ENCODE measurements around the gene MRPL44.
A peak's percentile ranks its signal among the peaks of the same experiment; 100 is the strongest.

MRPL44 gene

GRCh38 chr2:223991611-223992010 lies 34.3 kb downstream of the MRPL44 start:
- no peak for TF ChIP-seq CTCF (IDR thresholded peaks at IDR 0.05)

- peak; percentile 74 for TF ChIP-seq CTCF (IDR thresholded peaks at IDR 0.05)
Measured at GRCh38 chr2:223993634-223994232, 36.5 kb downstream of the MRPL44 start.

- no peak for TF ChIP-seq CTCF (IDR thresholded peaks at IDR 0.05)
Measured at GRCh38 chr2:223994562-223995162, 37.4 kb downstream of the MRPL44 start.

GRCh38 chr2:223995569-223995968 lies 38.3 kb downstream of the MRPL44 start:
- TF ChIP-seq CTCF (IDR thresholded peaks at IDR 0.05) = no peak

- TF ChIP-seq CTCF (IDR thresholded peaks at IDR 0.05) = no peak
Measured at GRCh38 chr2:223996391-223996790, 39.1 kb downstream of the MRPL44 start.

- no peak for TF ChIP-seq CTCF (IDR thresholded peaks at IDR 0.05)
Measured at GRCh38 chr2:223997938-223998337, 40.7 kb downstream of the MRPL44 start.

GRCh38 chr2:223998948-223999347 lies 41.7 kb downstream of the MRPL44 start:
- no peak for TF ChIP-seq CTCF (IDR thresholded peaks at IDR 0.05)

- no peak for TF ChIP-seq CTCF (IDR thresholded peaks at IDR 0.05)
Measured at GRCh38 chr2:223999862-224000261, 42.6 kb downstream of the MRPL44 start.

Measured in LNCAP (cell line).